Endodermal cell (in vitro differentiated cells): ENCODE results near the gene CNMD. TPM values are rescaled to one million over a fixed set of nuclear protein-coding genes. Genes with fewer than 3 reads are reported as not detected.
"Not testable (repeated sequence)": the region's sequence is repeated elsewhere in the genome, so short reads cannot be mapped to it uniquely, and the experiment has no call there.

Experiments
- DNase-seq: peaks from one replicate; pipeline ENCODE4 v3.0.0-alpha.2; 2017
- H3K27ac ChIP-seq: 2 replicates; pipeline ENCODE4 v1.5.1; 2013; ENCODE audit warnings: mild to moderate bottlenecking, low read depth, low read length, moderate library complexity
- H3K27me3 ChIP-seq: 2 replicates; pipeline ENCODE4 v1.6.1; 2013; ENCODE audit warnings: mild to moderate bottlenecking, low read length, moderate library complexity; ENCODE audit not compliant: insufficient read depth, control insufficient read depth, poor library complexity, severe bottlenecking
- H3K36me3 ChIP-seq: 2 replicates; pipeline ENCODE4 v1.7.0; 2013; ENCODE audit warnings: mild to moderate bottlenecking, low read length, moderate library complexity; ENCODE audit not compliant: control insufficient read depth, insufficient read depth
- H3K4me1 ChIP-seq: one replicate; pipeline ENCODE4 v1.7.0; 2013; ENCODE audit warnings: low read length; ENCODE audit not compliant: control insufficient read depth, insufficient read depth
- H3K4me3 ChIP-seq: 2 replicates; pipeline ENCODE4 v1.5.1; 2013; ENCODE audit warnings: mild to moderate bottlenecking, low read length, moderate library complexity
- H3K9ac ChIP-seq: 2 replicates; pipeline ENCODE4 v1.6.1; 2013; ENCODE audit warnings: mild to moderate bottlenecking, low read length, moderate library complexity; ENCODE audit not compliant: poor library complexity, severe bottlenecking; ENCODE audit errors: extremely low read depth
- H3K9me3 ChIP-seq: 2 replicates; pipeline ENCODE4 v1.6.1; 2013; ENCODE audit warnings: mild to moderate bottlenecking, low read length, moderate library complexity; ENCODE audit not compliant: control insufficient read depth
- H3K27ac Mint-ChIP-seq: 2 replicates; pipeline ENCODE4 v1.8.0; 2020; ENCODE audit warnings: mixed read lengths
- H3K27me3 Mint-ChIP-seq: 2 replicates; pipeline ENCODE4 v1.8.0; 2021; ENCODE audit warnings: mild to moderate bottlenecking, mixed read lengths; ENCODE audit not compliant: insufficient read depth
- H3K36me3 Mint-ChIP-seq: 2 replicates; pipeline ENCODE4 v1.8.0; 2020; ENCODE audit warnings: low read depth, mixed read lengths
- H3K4me1 Mint-ChIP-seq: 2 replicates; pipeline ENCODE4 v1.8.0; 2020; ENCODE audit warnings: mixed read lengths
- H3K4me3 Mint-ChIP-seq: 2 replicates; pipeline ENCODE4 v1.8.0; 2020; ENCODE audit warnings: mild to moderate bottlenecking, moderate library complexity, mixed read lengths
- H3K9me3 Mint-ChIP-seq: 2 replicates; pipeline ENCODE4 v1.8.0; 2020; ENCODE audit warnings: mild to moderate bottlenecking, mixed read lengths
- CTCF ChIP-seq: fragments of 200-600 bp; sonication (generic); conservative IDR thresholded peaks from 2 replicates; pipeline ENCODE4 v1.5.0; 2021; ENCODE audit warnings: antibody characterized with exemption, mild to moderate bottlenecking
- WGBS, 2 experiments: methylation state at CpG; one replicate each; pipeline versions ENCODE4 v1.1.5 to v1.1.7; 2013; ENCODE audit warnings: missing lambda C conversion rate in 2 of 2, mixed read lengths in 1 of 2; ENCODE audit not compliant: insufficient coverage in 1 of 2, insufficient read length in 1 of 2; 5-methylcytosine and 5-hydroxymethylcytosine counted together
- total RNA-seq, 2 donors: library from RNA; stranded (reverse); fragmentation: NEBNext Ultra II Directional in 1 of 2; extraction: Animal tissue kit (Norgen Biotek cat#: 25700) in 1 of 2; gene quantifications; 2 replicates in 1 of 2; 3 replicates in 1 of 2; pipeline ENCODE4 v1.2.1, GENCODE V29; 2021

CNMD gene
- total RNA-seq, 2 donors from 2014 or later: 1.2 to 3.3 TPM

GRCh38 chr13:52686376-52686775, 53.2 kb downstream of the CNMD start:
- TF ChIP-seq CTCF: no peak
- Mint-ChIP-seq H3K4me3 (no peak overlapping the region), H3K36me3 (peaks cover 67% of the 10 kb centered on the region), H3K27me3 (no peaks in the 10 kb centered on the region), H3K27ac (no peak overlapping the region), H3K9me3 (no peaks in the 10 kb centered on the region), H3K4me1 (peaks cover 8% of the 10 kb centered on the region)
- DNase-seq: no peak
- 98% methylated on average over 4 of the region's 4 CpGs; no CpG with 5 or more reads in 1 of the 2 experiments for WGBS, 2 experiments
- H3K4me3 ChIP-seq: no peak overlapping the region
- H3K36me3 ChIP-seq: peaks cover 39% of the 10 kb centered on the region
- H3K9ac ChIP-seq: no peak overlapping the region
- no peak overlapping the region for H3K27ac ChIP-seq
- no peaks in the 10 kb centered on the region for H3K27me3 ChIP-seq
- H3K4me1 ChIP-seq: no peaks in the 10 kb centered on the region
- H3K9me3 ChIP-seq: no peaks in the 10 kb centered on the region

GRCh38 chr13:52685806-52686205, 53.8 kb downstream of the CNMD start:
- H3K9me3 Mint-ChIP-seq: not testable (repeated sequence)

GRCh38 chr13:52677823-52678222, 61.8 kb downstream of the CNMD start:
- H3K4me3 ChIP-seq: no peak overlapping the region
- peaks cover 48% of the 10 kb centered on the region for H3K36me3 Mint-ChIP-seq
- DNase-seq: no peak
- no peak overlapping the region for H3K4me3 Mint-ChIP-seq
- H3K9me3 Mint-ChIP-seq: no peaks in the 10 kb centered on the region
- WGBS, 2 experiments: 92% methylated on average over 1 of the region's 1 CpG; no CpG with 5 or more reads in 1 of the 2 experiments
- no peaks in the 10 kb centered on the region for H3K27me3 Mint-ChIP-seq
- no peak overlapping the region for H3K9ac ChIP-seq
- no peaks in the 10 kb centered on the region for H3K4me1 ChIP-seq
- H3K27me3 ChIP-seq: no peaks in the 10 kb centered on the region
- H3K36me3 ChIP-seq: peaks cover 51% of the 10 kb centered on the region
- H3K27ac ChIP-seq: no peak overlapping the region
- H3K27ac Mint-ChIP-seq: peak overlapping the region; percentile 10
- H3K4me1 Mint-ChIP-seq: peaks cover 9% of the 10 kb centered on the region
- no peak for TF ChIP-seq CTCF
- no peaks in the 10 kb centered on the region for H3K9me3 ChIP-seq

More at GRCh38 chr13:52685806-52686205, 53.8 kb downstream of the CNMD start:
- H3K4me1 ChIP-seq, H3K9me3 ChIP-seq, H3K27ac Mint-ChIP-seq, H3K4me3 ChIP-seq, H3K27me3 Mint-ChIP-seq, H3K4me3 Mint-ChIP-seq, DNase-seq, H3K27ac ChIP-seq, H3K9ac ChIP-seq, H3K4me1 Mint-ChIP-seq, H3K27me3 ChIP-seq: not testable (repeated sequence)
- H3K36me3 ChIP-seq: peaks cover 43% of the 10 kb centered on the region
- 93 to 97% methylated on average over 7 to 9 of the region's 9 CpGs for WGBS, 2 experiments
- H3K36me3 Mint-ChIP-seq: peaks cover 72% of the 10 kb centered on the region

- no peak overlapping the region for H3K9ac ChIP-seq
- H3K27ac ChIP-seq: no peak overlapping the region
- Mint-ChIP-seq H3K27me3 (no peaks in the 10 kb centered on the region), H3K36me3 (peaks cover 29% of the 10 kb centered on the region), H3K4me1 (peaks cover 9% of the 10 kb centered on the region), H3K4me3 (no peak overlapping the region), H3K9me3 (no peaks in the 10 kb centered on the region), H3K27ac (no peak overlapping the region)
- no peaks in the 10 kb centered on the region for H3K9me3 ChIP-seq
- no peak for TF ChIP-seq CTCF
- H3K4me3 ChIP-seq: no peak overlapping the region
- no peaks in the 10 kb centered on the region for H3K27me3 ChIP-seq
- WGBS, 2 experiments: 80 to 97% methylated on average over 1 of the region's 1 CpG
- peaks cover 41% of the 10 kb centered on the region for H3K36me3 ChIP-seq
- no peak for DNase-seq
- no peaks in the 10 kb centered on the region for H3K4me1 ChIP-seq
Measured at GRCh38 chr13:52673465-52673864, 66.2 kb downstream of the CNMD start.
